ENCODE measurements around the gene DNHD1.

The DNHD1 gene

GRCh38 chr11:6614446-6614845, 117.4 kb downstream of the DNHD1 start:
- DNase-seq = no peak

DNA sequence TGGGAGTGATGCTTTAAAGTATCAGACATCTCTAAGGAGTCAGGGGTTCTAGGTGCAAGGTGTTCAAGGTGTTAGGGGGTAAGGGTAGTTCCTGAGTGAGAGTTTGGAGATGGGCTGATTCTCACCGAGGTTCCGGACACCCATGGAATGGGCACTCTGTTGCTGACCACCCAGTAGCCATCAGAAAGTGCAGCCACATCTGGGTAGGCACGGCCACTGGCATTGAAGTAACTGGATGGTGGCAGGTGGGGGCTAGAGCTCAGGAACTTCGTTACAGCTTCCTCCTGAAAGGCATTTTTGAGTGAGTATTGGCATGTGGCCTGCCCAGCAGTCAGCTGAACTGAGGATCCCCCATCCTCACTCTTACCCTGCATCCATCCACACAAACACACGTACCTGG, 118.0 kb downstream of the DNHD1 start:
- no peak for DNase-seq

GRCh38 chr11:6615882-6616585, 119.0 kb downstream of the DNHD1 start:
- no peak for DNase-seq

GRCh38 chr11:6616596-6617250, 119.6 kb downstream of the DNHD1 start:
- DNase-seq = no peak

- DNase-seq = no peak
Measured at GRCh38 chr11:6617315-6617781, 120.3 kb downstream of the DNHD1 start.

GRCh38 chr11:6618117-6619003, 121.3 kb downstream of the DNHD1 start:
- peak; percentile 49 for DNase-seq

GRCh38 chr11:6619004-6619745, 122.1 kb downstream of the DNHD1 start, which contains the start of gene TPP1:
Gene TPP1, minus strand, starts transcription at chr11:6619422. Its CDS starts 22 bp downstream, at chr11:6619400.
- peak; percentile 86 for DNase-seq

DNA sequence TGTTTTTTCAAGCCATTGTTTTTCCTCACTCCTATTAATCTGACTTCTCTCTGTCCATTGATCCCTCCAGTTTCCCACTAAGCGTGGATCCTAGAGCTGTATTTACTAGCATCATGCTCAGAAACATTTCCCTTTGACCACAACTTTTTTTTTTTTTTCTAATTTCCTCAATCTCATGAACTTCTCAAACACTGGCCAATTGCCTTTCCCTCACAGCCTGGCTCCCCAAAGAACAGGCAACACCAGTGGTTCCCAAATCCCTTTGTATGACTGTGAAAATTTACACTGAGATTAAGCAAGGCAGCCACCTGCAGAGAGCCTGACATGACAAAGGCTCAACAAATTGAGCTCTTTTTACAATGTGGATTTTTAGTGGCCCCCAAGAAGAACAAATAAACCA, 123.6 kb downstream of the DNHD1 start:
- DNase-seq = no peak
